CD4-positive, alpha-beta T cell (primary cell): ENCODE measurements around the gene COG5. TPM values are rescaled to one million over a fixed set of nuclear protein-coding genes. Genes with fewer than 3 reads are reported as not detected.

ENCODE experiments used
- ATAC-seq: fragments of 200-7000 bp; cut with Tn5 transposase; one replicate; pipeline ENCODE4 v1.10.0; 2022; ENCODE audit warnings: mild to moderate bottlenecking; ENCODE audit not compliant: poor library complexity
- CTCF ChIA-PET: fragments of 350-600 bp; sonication (Branson Sonifier 250); formaldehyde crosslinking; loops from one replicate; lab custom pipeline; 2021; ENCODE audit warnings: antibody characterized with exemption, inconsistent platforms; lab: Charles Lee
- POLR2A ChIA-PET: fragments of 350-600 bp; sonication (Branson Sonifier 250); formaldehyde crosslinking; loops from one replicate; lab custom pipeline; 2021; ENCODE audit warnings: antibody characterized with exemption, inconsistent platforms; lab: Charles Lee
- DNase-seq, 14 experiments: peaks; one replicate each; pipeline ENCODE4 v3.0.0-alpha.2; 2013 to 2020; ENCODE audit warnings: mixed read lengths in 2 of 14
- H3K27ac ChIP-seq, 2 donors: one replicate each; pipeline versions ENCODE4 v1.5.1 to v1.7.0; 2013; ENCODE audit warnings: low read length in 2 of 2, low read depth in 1 of 2, mild to moderate bottlenecking in 1 of 2
- H3K27me3 ChIP-seq, 2 experiments: 1 replicate in 1 of 2; 2 replicates in 1 of 2; pipeline versions ENCODE4 v1.6.1 to v1.7.0; 2013; ENCODE audit warnings: low read length in 2 of 2, control low read depth in 1 of 2, mild to moderate bottlenecking in 1 of 2, moderate library complexity in 1 of 2; ENCODE audit not compliant: insufficient read depth in 2 of 2, control insufficient read depth in 1 of 2
- H3K36me3 ChIP-seq: one replicate; pipeline ENCODE4 v1.6.1; 2013; ENCODE audit warnings: low read length, control low read depth; ENCODE audit not compliant: insufficient read depth
- H3K4me1 ChIP-seq: one replicate; pipeline ENCODE4 v1.6.1; 2013; ENCODE audit warnings: low read length, control low read depth; ENCODE audit not compliant: insufficient read depth
- H3K4me3 ChIP-seq: one replicate; pipeline ENCODE4 v1.5.1; 2013; ENCODE audit warnings: mild to moderate bottlenecking, low read length, moderate library complexity
- H3K9me3 ChIP-seq, 2 experiments: 1 replicate in 1 of 2; 2 replicates in 1 of 2; pipeline versions ENCODE4 v1.6.1 to v1.7.0; 2013; ENCODE audit warnings: low read length in 2 of 2, mild to moderate bottlenecking in 2 of 2, control low read depth in 1 of 2, moderate library complexity in 1 of 2; ENCODE audit not compliant: control insufficient read depth in 1 of 2, insufficient read depth in 1 of 2
- H3K27ac Mint-ChIP-seq: one replicate; pipeline ENCODE4 v1.8.0; 2020; ENCODE audit warnings: mixed read lengths
- H3K27me3 Mint-ChIP-seq: one replicate; pipeline ENCODE4 v1.8.0; 2021; ENCODE audit warnings: mixed read lengths
- H3K36me3 Mint-ChIP-seq: one replicate; pipeline ENCODE4 v1.8.0; 2021; ENCODE audit warnings: low read depth, mixed read lengths
- H3K4me1 Mint-ChIP-seq: one replicate; pipeline ENCODE4 v1.8.0; 2021; ENCODE audit warnings: low read depth, mixed read lengths
- H3K4me3 Mint-ChIP-seq: one replicate; pipeline ENCODE4 v1.8.0; 2020; ENCODE audit warnings: mild to moderate bottlenecking, mixed read lengths
- H3K9me3 Mint-ChIP-seq: one replicate; pipeline ENCODE4 v1.8.0; 2020; ENCODE audit warnings: mixed read lengths
- CTCF ChIP-seq: fragments of 200-600 bp; IDR thresholded peaks from one replicate; pipeline ENCODE4 v1.8.0; 2022; ENCODE audit warnings: antibody characterized with exemption, mild to moderate bottlenecking
- intact Hi-C, 2 experiments: fragments of 100-400 bp; cut with DNase I in 1 of 2; cut with micrococcal nuclease in 1 of 2; formaldehyde crosslinking; loops; one replicate each; pipeline versions ENCODE4 v1.15.1 to v1.9.0; 2023 to 2025; cut with DNase I, micrococcal nuclease
- total RNA-seq, 174 experiments: library from RNA in 2 of 174; stranded (reverse) in 2 of 174; gene quantifications; one replicate each; pipeline ENCODE4 v1.2.3 and lab custom pipeline; 2021 to 2026

COG5 gene
- total RNA-seq, 2 experiments from 2014 or later, result 43.4 to 44.5 TPM

- H3K9me3 ChIP-seq, result no peaks in the 10 kb centered on the region
- H3K4me3 ChIP-seq, result no peak overlapping the region
- ChIA-PET POLR2A (no interaction called here), CTCF (no interaction called here)
- Mint-ChIP-seq H3K4me1 (no peaks in the 10 kb centered on the region), H3K36me3 (peaks cover 20% of the 10 kb centered on the region), H3K4me3 (no peak overlapping the region), H3K27me3 (no peaks in the 10 kb centered on the region), H3K9me3 (no peaks in the 10 kb centered on the region), H3K27ac (no peak overlapping the region)
- H3K36me3 ChIP-seq, result no peaks in the 10 kb centered on the region
- H3K27me3 ChIP-seq, result no peaks in the 10 kb centered on the region
- intact Hi-C loops, result no loop called here
- no peaks in the 10 kb centered on the region for H3K4me1 ChIP-seq
- H3K27ac ChIP-seq, result no peak overlapping the region
- DNase-seq (no peak), ATAC-seq (no peak)
- no peak for TF ChIP-seq CTCF
Observed at GRCh38 chr7:107392830-107393229, 170.9 kb downstream of the COG5 start.

- H3K27ac ChIP-seq, result no peak overlapping the region
- CTCF ChIA-PET, result no interaction called here
- no peaks in the 10 kb centered on the region for H3K27me3 ChIP-seq
- intact Hi-C loops, result no loop called here
- H3K4me1 ChIP-seq, result no peaks in the 10 kb centered on the region
- H3K4me3 ChIP-seq, result no peak overlapping the region
- H3K4me3 Mint-ChIP-seq, result no peak overlapping the region
- ATAC-seq (no peak), DNase-seq (no peak)
- H3K36me3 ChIP-seq, result no peaks in the 10 kb centered on the region
- POLR2A ChIA-PET, result no interaction called here
- no peaks in the 10 kb centered on the region for H3K27me3 Mint-ChIP-seq
- no peak for TF ChIP-seq CTCF
- peaks cover 5% of the 10 kb centered on the region for H3K4me1 Mint-ChIP-seq
- H3K27ac Mint-ChIP-seq, result no peak overlapping the region
- H3K9me3 Mint-ChIP-seq, result no peaks in the 10 kb centered on the region
- H3K36me3 Mint-ChIP-seq, result peaks cover 12% of the 10 kb centered on the region
- no peaks in the 10 kb centered on the region for H3K9me3 ChIP-seq
Observed at GRCh38 chr7:107390916-107391315, 172.8 kb downstream of the COG5 start.

- H3K9me3 ChIP-seq, result no peaks in the 10 kb centered on the region
- intact Hi-C loops, result no loop called here
- no peaks in the 10 kb centered on the region for H3K27me3 ChIP-seq
- Mint-ChIP-seq H3K9me3 (no peaks in the 10 kb centered on the region), H3K27me3 (no peaks in the 10 kb centered on the region), H3K27ac (no peak overlapping the region), H3K4me1 (peaks cover 5% of the 10 kb centered on the region), H3K4me3 (no peak overlapping the region), H3K36me3 (peaks cover 6% of the 10 kb centered on the region)
- CTCF ChIA-PET, result no interaction called here
- H3K36me3 ChIP-seq, result peaks cover 3% of the 10 kb centered on the region
- no peak for ATAC-seq
- H3K4me3 ChIP-seq, result no peak overlapping the region
- no peak for TF ChIP-seq CTCF
- no peak for DNase-seq
- no peaks in the 10 kb centered on the region for H3K4me1 ChIP-seq
- POLR2A ChIA-PET, result no interaction called here
- no peak overlapping the region for H3K27ac ChIP-seq
Observed at GRCh38 chr7:107388604-107389003, 175.1 kb downstream of the COG5 start.
